CD4-positive, alpha-beta T cell treated with Interleukin-10 for 1 hour (primary cell): Measurements from ENCODE around the gene GATA3.
A peak's percentile ranks its signal among the peaks of the same experiment; 100 is the strongest.

ENCODE experiments used
- DNase-seq: peaks from one replicate; pipeline ENCODE4 v3.0.0-alpha.2; 2020

GATA3 gene

DNA sequence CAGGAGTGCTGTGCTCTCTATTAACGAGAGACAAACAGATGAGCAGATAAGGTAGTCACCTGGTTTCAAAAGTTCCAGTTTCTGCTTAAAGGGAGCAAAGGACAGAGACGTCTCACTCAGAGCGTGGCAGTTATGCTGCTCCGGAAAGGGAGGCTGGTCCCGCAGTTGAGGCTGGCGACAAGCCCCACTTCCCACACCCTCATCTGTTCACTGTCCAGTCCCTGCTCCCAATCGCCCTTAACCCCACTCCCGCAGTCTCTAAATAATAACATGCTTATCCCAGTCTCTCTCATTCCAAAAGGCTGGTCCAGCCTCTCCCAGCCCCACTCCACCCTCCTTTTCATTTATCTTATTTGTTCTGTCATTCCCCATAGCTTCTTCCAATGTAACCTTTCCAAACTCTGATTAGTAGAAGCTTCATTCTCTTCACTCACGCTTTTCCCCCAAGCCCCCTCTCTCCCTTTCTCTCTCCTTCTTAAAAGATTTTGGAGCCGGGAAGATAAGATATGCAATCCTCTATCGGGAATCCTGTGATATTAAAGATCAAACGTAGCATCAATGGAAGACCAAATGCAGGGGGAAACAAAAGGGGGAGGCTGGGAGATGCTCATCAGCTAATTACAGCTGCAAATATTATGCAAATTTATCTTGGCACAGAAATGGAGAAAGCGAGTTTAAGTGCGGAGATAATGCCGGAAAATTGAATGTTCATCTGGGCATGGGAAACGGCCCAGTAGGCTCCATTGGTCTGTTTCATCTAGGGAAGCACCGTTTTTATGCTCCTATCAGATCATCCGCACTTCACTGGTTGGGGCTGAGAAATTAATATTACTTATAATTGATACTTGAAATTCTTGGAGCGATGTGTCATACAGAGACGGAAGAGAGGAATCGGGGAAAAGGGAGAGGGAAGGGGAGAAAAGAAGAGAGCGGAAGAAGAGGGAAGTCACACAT lies 16.3 kb upstream of the GATA3 start:
- peak; percentile 30 for DNase-seq

DNA sequence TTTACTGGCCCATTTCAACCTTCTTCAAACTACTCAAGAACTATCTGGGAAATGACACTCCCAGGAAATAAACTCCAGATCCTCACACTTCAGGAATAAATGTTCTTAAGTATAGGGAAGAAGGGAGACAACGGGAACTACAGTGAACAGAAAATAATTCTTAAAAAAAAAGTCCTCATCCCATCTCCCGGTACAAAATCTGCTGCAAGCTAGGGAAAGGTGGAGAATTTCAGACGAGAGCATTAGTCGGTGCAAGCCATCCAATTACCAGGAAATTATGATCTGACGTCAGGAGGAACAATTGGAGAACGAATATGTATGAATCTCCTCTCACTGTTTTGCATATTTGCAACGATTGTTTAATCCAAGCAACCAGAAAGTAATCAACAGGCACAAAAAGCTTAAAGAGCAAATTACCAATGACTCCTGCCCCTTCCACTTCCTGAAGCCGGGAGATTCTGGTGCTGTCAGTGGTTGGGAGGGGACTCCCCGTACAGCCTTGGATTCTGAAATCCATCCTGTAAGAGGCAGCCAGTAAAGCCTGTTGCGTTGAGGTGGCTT lies 15.1 kb upstream of the GATA3 start:
- peak; percentile 13 for DNase-seq

DNA sequence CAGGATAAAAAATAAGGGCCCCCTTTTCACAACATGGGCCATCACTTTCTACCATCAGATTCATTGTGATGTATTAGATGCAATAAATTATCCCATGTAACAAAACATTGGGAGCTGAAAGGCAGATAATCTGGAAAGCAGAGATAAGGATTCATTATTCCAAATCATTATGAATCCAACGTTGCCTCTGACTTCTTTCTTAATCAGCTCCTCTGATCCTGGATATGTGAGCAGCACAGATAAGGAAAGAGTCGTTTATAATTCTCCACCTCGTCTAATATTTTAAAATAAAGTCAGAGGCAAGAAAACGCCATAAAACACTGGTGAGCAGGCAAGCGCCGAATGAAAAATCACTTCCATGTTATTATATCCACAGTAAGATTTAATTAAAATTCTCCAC lies 13.8 kb upstream of the GATA3 start:
- no peak for DNase-seq

DNA sequence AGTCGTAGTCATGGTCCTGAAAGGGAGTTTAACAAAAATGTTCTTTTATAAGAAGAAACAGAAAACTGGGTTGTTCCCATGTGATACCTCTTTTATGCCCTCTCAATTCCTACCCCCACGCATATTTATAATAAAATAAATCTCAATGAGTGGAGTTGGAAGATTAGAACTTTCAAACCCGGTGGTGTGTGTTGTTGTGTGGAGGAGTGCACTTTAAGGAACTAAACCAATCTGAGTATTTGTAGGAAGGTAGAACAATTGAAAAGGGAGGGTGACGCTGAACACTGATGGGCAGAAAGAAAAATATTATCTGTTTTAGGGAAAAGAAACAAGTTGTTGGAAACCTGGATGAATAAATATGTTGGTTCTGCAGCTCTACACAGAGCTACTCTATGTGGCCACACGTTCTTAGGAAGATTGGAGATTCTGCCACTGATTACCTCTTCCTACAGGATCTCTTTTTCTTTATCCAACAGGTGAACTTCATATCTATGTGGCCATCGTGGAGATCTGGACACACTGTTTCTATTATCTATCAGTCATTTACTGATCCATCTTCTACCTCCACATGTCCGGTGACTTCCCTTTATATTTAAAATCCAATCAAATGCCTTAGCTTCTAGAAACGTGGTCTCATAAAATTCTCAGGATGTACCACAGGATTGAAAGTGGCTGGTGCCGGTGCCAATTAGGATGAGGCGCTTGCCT lies 13.1 kb upstream of the GATA3 start:
- DNase-seq, result peak; percentile 7

DNA sequence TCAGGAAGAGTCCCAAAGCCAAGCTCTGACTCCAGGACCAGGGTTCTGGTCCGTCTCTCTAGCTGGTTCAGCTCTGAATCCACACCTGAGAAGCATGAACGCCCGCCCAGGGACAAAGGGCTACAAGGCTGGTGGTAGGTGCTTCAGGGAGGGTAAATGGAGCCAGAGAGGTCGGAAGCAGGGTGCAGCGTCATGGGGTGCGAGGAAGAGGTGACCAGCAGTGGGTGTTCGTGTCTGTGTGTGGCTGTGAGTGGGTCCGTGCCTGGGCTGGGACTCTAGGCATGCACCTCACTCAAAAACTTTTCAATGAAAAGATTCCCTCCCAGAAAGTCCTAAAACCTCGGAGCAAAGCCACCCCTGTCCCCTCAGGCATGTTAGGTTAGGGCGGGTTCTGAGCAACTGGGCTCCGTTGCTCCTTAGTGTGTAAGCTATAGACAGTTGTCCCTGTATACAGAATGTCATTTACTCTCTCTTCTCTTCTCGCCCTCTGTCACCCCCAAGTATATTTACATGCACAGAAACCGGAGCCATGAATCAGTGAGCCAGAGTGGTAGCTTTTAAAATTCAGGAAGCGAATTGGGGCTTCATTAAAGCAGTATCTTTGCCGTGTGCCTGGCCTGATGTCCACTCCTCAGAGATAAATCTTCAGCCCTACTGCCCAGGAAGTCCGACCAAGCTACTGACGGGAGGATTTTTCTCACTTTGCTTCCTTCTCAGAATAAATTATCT lies 12.3 kb upstream of the GATA3 start:
- peak; percentile 7 for DNase-seq

DNA sequence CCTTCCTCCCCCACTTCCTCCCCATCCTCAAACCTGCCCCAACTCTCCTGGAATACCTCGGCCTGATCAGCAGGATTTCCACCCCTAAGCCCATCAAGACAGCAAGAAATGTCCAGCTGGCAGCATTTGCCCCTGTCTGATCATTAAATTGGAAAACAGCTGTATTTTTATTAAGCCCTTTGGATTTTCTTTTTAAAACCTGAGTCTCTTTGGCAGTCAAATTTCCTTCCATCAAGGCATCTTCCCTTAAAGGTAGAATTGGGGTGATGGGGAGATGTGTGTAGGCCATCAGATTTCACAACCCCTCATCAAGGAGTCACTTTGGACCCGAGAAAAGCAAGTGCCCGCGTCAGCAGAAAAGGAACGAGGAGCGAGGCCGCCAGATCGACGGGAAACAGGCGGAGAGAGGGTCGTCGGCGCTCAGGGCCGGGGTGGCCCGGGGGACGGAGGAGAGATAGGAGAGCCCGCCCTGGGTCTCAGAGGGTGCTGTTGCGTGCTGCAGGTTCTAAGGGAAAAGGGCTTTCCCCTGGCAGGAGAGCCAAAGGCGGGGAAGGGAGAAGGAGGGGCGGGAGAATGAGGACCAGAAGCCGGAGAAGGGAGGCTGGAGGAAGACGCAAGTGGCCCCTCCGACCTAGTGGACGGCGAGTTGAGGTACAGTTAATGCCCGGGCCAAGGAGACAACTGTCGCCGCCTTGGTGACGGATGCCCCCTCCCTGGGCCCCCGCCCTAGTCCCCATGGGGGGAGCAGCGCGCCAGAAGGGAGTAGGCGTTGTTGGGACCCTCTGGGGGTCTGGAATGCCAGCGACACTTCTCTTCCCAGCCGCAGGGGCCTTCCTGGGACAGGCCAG lies 11.5 kb upstream of the GATA3 start:
- DNase-seq, result no peak

DNA sequence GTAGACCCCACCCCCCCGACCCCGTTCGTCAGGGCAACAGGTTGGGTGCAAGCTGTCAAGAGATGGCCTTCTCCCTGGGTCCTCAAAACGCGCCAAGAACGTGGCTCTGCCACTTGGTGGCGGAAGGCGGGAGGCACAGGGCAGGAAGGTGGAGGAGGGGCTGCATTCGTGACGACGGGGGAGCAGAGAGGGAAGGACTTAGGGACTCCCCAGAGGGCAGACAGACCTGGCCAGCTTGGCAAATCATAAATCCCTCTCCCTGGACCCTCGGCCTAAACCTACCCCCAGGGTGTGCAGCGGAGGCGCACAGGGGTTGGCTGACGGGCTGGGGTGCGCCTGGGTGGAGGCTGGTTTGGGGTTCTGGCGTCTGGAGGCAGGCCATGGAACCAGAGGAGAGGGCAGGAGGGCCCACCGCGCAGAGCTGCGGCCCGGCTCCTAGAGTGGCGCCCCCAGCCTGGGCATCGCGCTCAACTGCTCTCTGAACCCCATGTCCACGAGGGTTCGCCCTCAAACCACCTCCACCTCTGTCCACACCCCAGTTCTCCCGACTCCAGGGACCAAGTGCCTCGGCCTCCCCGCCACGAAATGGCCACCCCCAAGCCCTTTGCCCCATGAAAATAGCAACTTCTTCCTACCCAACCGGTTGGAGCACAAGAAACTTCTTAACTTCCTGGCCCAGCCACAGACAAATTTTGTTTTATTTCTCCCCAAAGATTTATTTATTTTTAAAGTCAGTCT lies 10.8 kb upstream of the GATA3 start:
- DNase-seq, result peak; percentile 57

DNA sequence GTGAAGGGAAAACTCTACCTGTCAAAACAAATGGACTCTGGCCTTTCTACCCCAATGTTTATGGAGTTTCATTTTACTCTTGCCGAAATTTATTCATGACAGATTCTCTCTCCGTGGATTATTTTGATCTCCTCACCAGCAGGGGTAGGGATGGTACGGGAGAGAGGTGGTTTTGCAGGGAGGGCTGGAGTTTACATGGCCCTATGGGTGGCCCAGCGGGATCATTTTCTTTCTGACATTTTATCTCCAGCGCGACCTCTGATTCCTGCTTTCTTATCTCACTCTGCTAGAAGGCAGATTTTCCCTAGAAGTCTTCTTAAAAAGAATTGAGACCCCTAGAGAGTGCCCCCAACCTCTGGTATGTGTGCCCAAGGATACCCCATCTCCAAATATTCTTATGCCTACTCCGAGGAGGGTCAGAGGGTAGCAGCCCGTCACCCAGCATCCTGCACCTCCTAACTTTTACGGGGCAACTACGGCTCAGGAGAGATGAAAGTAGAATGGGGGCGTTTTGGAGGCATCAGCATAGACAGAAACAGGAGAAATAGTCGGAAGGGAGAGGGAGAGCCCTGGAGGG lies 10.1 kb upstream of the GATA3 start:
- DNase-seq, result no peak

DNA sequence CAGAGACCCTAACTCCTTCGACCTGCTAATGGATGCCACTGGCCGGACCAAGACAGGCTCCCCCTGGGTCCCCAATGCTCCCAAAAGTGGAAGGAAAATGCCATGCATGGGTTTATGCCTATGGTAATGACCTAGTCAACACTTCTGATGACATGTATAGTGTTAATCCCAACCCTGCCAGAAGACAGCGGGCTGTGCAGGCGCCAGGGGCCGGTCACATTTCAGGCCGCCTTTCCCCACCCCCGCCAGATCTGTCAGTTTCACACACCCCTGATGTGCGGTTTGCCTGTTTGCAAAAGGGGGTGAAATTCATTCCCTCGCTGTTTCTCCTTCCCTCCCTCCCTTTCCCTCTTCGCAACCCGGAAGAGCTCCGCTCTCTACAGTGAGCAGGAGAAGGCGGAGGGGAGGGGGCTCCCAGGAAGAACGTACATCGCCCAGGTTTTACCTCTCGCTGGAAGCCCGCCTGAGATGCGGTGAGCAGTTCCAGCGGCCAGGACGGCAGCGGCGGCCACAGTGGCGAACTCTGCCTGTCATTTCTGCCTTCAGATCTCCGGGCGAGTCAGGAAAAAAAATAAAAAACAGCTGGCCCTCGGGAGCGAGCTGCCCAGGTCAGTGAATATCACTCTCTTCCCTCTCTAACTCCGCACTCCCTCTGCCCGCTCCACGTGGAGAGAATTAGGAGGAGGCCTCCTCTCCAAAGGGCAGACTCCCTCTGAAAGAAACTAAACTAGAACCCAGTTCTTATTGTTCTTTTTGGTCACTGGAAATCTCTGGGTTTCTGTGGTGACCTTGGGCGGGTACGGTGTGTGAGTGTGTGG lies 9.4 kb upstream of the GATA3 start:
- no peak for DNase-seq

DNA sequence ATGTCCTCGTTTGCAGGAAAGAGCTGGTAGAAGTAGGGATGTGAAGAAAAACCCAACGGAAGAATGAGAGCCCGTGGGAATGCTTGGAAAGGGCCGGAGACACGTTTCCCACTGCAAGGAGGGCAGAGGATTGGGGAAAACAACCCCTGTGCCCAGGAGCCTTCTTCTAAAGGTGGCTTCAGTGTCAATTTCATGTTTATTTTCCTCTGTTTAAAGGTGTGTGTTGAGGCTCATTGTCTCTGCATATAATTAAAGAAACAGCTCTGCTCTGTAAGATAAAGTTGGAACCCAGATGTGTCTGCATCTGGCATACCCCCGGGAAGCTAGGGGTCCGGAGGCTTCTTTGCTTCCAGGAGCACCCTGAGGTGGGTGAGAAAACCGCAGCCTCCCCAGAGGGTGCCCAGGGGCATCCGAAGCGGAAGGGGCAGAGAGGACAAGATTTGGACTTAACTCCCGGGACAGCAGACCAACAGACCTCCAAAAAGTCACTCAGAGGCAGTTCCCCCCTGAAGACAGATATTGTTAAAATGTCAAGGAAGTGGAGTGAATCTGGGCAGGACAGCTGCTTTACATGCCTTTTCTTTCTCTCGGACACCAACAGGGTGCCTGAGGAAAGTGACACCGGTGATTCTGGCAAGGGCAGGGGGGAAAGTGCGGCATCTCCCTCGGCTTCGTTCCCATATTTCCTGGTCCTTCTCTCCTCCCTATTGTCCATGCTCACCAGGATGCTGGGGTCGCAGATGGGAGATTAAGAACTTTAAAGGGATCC lies 8.6 kb upstream of the GATA3 start:
- no peak for DNase-seq

DNA sequence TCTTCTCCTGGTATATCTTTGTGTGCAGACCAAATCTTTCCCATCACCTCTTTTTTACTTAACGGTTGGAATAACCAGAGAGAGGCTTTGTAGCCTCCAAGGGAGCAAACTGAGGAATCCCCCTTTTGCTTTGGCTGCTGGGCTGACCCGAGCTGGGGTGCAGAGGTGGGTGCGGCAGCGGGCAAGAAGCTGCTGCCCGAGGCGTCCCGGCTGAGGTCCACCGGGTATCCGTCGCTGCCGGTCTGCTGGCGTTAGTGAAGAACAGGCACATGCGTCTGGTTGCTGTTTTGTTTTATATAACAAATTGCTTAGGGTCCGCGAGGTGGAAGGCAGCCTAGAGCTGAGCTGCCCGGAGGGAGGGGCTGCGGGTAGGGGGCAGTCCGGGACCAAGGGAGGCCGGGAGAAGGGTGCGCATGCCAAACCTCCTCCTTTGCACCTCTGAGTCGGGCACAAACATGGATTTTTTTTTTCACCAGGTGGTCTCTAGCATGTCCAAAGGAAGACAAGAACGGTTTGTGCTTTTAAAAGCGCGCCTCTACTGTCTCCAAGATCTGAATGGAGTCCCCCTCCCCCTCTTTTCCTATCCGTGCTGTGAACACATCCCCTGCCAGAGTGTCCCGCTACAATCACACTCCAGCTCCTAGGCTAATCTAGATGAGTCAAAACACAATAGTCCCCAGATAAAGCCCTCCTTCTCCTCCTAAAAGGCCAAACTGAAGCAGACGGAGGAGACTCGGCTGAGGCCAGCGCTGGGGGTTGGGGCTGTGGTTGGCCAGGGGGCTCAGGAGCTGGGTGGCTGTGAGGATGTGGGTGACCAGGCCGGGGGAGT lies 6.8 kb upstream of the GATA3 start:
- no peak for DNase-seq

DNA sequence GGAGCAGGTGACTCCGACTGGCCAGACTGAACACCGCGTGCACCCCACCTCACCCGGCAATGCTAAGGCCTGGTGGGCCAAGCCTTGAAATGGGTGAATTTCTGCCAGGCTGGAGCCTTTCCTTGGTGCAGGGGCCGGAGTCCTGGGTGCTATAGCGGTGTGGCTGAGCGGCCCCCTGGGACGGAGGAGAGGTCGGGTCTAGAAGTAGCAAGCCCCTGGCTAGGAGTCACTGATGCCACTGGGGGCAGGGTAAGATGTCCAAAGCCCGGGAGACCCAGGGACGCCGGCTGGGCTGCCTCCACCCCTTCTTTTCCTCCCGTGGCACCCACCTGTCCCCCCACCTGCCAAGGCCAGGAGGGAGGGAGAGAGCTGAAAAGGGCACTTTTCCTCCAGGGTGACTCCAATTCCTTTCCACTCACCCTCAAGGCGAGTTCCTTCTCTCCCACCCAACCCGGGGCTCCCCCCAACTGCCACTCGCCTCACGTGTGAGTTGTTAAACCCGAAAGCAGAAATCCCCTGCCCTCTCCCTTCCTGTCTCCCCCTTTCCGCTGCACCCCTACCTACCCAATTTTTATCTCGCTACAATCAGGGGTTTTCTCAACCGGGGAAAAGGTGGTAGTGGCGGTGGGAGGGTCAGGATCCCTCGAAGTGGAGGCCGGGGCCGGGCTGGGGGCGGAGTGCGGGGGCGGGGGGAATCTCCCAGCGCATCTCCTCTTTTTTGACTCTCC lies 6.0 kb upstream of the GATA3 start:
- DNase-seq, result peak; percentile 85

DNA sequence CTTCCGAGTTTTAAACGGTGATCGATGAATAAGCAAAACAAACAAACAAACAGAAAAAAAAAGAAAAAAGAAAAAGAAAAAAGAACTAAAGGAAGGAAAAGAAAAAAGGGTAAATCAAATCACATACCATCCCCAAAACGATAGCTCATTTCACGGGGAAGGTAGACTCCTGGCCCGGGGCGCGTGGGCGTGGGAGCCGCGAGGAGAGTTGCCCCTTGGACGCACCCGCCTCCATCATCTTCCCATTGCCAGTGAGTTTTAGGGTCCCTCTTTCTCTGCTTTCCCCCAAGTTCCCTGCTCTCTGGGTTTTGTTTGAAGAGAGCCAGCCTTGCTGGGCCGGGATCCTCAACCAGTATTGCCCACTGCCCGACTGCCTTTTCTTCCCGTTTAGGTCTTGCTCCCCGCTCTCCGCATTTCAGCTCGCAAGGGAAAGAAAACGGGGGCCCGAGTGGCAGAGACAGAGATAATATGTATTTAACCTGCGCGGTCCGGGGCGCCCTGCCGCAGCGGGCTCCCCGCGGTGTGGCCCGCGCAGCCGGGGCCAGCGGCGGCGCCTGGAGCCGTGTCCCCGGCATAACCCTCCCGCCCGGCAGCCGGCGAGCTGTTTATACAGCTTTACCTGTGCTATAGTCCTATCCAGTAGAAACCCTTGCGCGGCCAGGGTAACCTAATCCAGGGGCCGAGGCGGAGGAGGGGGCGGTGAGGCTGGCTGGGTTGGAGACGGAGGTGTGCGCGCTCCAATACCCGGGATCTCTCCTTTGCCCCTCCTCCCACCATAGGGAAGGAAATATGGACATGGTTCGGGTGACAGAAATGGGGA lies 5.2 kb upstream of the GATA3 start:
- DNase-seq, result no peak

DNA sequence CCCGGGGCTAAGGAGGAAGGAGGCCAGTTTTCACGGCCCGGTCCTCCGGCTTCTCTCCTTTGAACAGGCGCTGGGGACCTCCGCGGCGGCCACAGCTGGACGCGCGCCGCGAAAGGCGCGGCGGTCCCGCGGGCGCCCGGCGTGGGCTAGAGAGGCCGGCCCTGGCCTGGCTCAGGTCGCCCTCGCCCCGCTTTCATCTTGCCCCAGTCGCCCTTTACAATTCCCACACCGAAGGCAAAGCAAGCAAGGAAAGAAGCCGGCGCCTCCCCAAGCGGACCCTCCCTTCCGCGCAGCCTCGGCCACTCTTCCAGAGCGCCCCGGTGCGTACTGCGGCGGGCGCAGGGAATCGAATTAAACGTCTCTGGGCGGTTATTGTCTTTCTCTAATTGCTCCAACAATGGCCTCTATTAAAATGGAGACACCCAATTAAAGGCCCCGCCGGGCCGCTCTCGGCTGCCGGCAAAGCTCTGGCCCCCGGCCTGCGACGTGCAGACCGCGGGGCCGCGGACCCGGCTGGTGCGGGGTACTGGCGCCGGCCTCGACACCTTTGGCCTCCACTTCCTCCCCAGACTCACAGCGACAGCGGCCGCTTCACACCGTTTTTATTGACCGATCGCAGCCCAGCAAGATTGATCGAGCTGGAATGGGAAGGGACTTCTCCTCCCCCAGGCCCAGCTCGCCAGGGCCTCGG lies 4.5 kb upstream of the GATA3 start:
- DNase-seq, result no peak

DNA sequence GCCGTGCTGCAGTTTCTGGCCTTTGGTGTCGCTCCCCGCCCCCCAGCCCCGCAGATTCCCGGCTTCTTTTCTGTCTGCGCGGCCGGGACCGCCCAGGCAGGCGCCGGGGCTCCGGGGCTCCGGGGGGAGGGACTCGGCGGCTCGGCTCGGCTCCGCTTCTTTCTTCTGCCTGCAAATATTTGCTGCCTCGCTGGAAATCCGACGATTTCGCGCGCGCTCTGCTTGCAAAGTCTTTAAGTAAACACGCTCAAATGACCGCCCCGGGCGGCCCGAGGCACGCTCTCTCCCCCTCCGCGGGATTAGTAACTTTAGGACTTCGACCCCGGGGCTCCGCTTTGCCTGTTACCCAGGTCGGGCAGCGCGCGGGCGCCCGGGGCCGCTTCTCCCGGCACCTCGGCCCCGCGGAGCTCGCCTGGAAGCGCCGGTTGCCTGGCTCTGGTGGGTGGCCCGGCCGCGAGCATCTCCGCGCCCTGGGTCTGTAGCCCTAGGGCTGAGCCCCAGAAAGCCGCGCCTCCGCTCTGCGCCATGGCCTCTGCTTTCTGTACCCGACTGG lies 3.9 kb upstream of the GATA3 start:
- no peak for DNase-seq
